ENCODE measurements around the gene SYCP2L.

Gene SYCP2L

GRCh38 chr6:11013721-11014070 is 126.8 kb downstream of the SYCP2L start:
- Histone ChIP-seq H3K27me3 (ENCODE audit: control insufficient read depth, low read length) (peaks cover 37% of the 10 kb centered on the region), H3K4me3 (ENCODE audit: low read length) (no peak overlapping the region), H3K9me2 (replicated peaks; ENCODE audit: control insufficient read depth, low read length) (no peaks in the 10 kb centered on the region), H3K4me2 (ENCODE audit: low read length) (no peak overlapping the region), H3F3A (ENCODE audit: control insufficient read depth, insufficient read depth) (no peaks in the 10 kb centered on the region), H4K20me1 (ENCODE audit: control insufficient read depth, insufficient read depth, low read depth, low read length) (no peaks in the 10 kb centered on the region), H3K9me3 (ENCODE audit: control insufficient read depth, insufficient read depth, low read length) (no peaks in the 10 kb centered on the region), H3K79me2 (ENCODE audit: control insufficient read depth, low read length) (no peaks in the 10 kb centered on the region), H3K4me1 (ENCODE audit: control insufficient read depth, low read length) (no peaks in the 10 kb centered on the region), H3K36me3 (ENCODE audit: control insufficient read depth, low read length) (no peaks in the 10 kb centered on the region), H3K27ac (ENCODE audit: low read depth, low read length) (no peak overlapping the region)
- TF ChIP-seq EZH2phosphoT487 (IDR thresholded peaks at IDR 0.05; ENCODE audit: borderline replicate concordance, low read length) (no peak), CTCF (IDR thresholded peaks at IDR 0.05; ENCODE audit: low read depth, low read length, poor library complexity, severe bottlenecking) (no peak)

DNA sequence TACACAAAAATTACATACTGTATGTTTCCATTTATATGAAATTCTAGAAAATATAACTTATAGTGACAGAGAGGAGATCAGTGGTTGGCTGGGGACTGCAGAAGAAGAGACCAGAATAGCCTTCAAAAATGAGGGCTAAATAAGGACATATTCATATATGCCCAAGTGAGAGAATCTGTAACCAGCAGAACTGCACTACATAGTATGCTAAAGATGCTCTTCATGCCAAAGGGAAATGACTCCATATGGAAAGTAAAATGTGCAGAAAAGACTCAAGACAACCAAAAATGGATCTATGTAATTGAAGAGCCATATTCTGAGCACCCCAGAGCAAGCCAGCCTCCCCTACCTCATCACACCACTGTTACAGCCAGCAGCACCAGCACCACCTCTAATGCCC is 128.2 kb downstream of the SYCP2L start:
- H3K27ac ChIP-seq (ENCODE audit: low read depth, low read length): no peak overlapping the region
- H3K4me1 ChIP-seq (ENCODE audit: control insufficient read depth, low read length): no peaks in the 10 kb centered on the region
- no peaks in the 10 kb centered on the region for H3K36me3 ChIP-seq (ENCODE audit: control insufficient read depth, low read length)
- no peaks in the 10 kb centered on the region for H3K9me2 ChIP-seq (replicated peaks; ENCODE audit: control insufficient read depth, low read length)
- H4K20me1 ChIP-seq (ENCODE audit: control insufficient read depth, insufficient read depth, low read depth, low read length): no peaks in the 10 kb centered on the region
- H3K4me2 ChIP-seq (ENCODE audit: low read length): no peak overlapping the region
- peaks cover 37% of the 10 kb centered on the region for H3K27me3 ChIP-seq (ENCODE audit: control insufficient read depth, low read length)
- H3F3A ChIP-seq (ENCODE audit: control insufficient read depth, insufficient read depth): no peaks in the 10 kb centered on the region
- H3K79me2 ChIP-seq (ENCODE audit: control insufficient read depth, low read length): no peaks in the 10 kb centered on the region
- H3K9me3 ChIP-seq (ENCODE audit: control insufficient read depth, insufficient read depth, low read length): no peaks in the 10 kb centered on the region
- TF ChIP-seq CTCF (IDR thresholded peaks at IDR 0.05; ENCODE audit: low read depth, low read length, poor library complexity, severe bottlenecking): no peak
- TF ChIP-seq EZH2phosphoT487 (IDR thresholded peaks at IDR 0.05; ENCODE audit: borderline replicate concordance, low read length): no peak
- no peak overlapping the region for H3K4me3 ChIP-seq (ENCODE audit: low read length)

DNA sequence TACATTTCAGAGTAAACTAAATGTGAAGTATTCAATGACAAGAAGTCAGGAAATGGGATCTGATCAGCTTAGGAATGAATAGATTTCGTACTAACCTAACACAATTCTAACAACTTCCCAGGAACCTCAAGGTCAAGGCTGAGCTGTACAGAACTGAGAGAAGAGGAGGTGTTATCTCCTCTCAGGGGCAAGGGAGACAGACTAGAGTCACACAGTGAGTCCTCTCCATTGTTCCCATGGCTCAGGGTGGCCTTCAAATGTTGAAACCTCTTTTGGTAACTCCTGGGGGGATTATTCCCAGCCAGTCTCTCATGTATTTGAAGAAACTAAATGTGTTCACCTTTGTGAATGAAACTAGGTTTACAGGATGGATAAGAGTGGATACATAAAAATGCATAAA is 129.6 kb downstream of the SYCP2L start:
- TF ChIP-seq EZH2phosphoT487 (IDR thresholded peaks at IDR 0.05; ENCODE audit: borderline replicate concordance, low read length) (no peak), CTCF (IDR thresholded peaks at IDR 0.05; ENCODE audit: low read depth, low read length, poor library complexity, severe bottlenecking) (no peak)
- H3K4me3 ChIP-seq (ENCODE audit: low read length): no peak overlapping the region

DNA sequence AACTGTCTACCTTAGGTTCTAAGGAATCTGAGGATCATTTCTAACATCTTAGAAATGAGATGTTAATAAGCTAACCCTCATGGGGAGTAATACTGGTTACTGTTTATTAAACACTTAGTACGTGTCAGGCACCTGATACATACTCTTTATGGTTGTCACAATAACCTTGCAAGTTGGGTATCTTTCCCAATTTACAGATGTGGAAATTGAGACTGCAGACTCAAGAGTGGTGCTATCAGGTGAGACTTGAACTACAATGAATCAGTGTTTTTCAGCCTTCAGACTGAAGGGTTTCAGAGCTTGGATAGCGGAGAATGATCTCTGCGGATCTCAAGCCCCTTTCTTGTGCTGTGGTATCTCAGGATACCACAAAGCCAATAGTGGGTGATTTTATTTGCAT is 130.2 kb downstream of the SYCP2L start:
- H3K4me3 ChIP-seq (ENCODE audit: low read length): no peak overlapping the region
- H3K9me3 ChIP-seq (ENCODE audit: control insufficient read depth, insufficient read depth, low read length): no peaks in the 10 kb centered on the region
- peaks cover 29% of the 10 kb centered on the region for H3K27me3 ChIP-seq (ENCODE audit: control insufficient read depth, low read length)
- no peaks in the 10 kb centered on the region for H3K4me1 ChIP-seq (ENCODE audit: control insufficient read depth, low read length)
- H4K20me1 ChIP-seq (ENCODE audit: control insufficient read depth, insufficient read depth, low read depth, low read length): no peaks in the 10 kb centered on the region
- no peaks in the 10 kb centered on the region for H3K36me3 ChIP-seq (ENCODE audit: control insufficient read depth, low read length)
- H3K4me2 ChIP-seq (ENCODE audit: low read length): no peak overlapping the region
- TF ChIP-seq CTCF (IDR thresholded peaks at IDR 0.05; ENCODE audit: low read depth, low read length, poor library complexity, severe bottlenecking): no peak
- TF ChIP-seq EZH2phosphoT487 (IDR thresholded peaks at IDR 0.05; ENCODE audit: borderline replicate concordance, low read length): no peak
- H3F3A ChIP-seq (ENCODE audit: control insufficient read depth, insufficient read depth): no peaks in the 10 kb centered on the region
- H3K79me2 ChIP-seq (ENCODE audit: control insufficient read depth, low read length): no peaks in the 10 kb centered on the region
- no peak overlapping the region for H3K27ac ChIP-seq (ENCODE audit: low read depth, low read length)
- no peaks in the 10 kb centered on the region for H3K9me2 ChIP-seq (replicated peaks; ENCODE audit: control insufficient read depth, low read length)

More for the DNA sequence above, 129.6 kb downstream of the SYCP2L start:
- H3K4me2 ChIP-seq (ENCODE audit: low read length): no peak overlapping the region
- peaks cover 30% of the 10 kb centered on the region for H3K27me3 ChIP-seq (ENCODE audit: control insufficient read depth, low read length)
- H3K9me2 ChIP-seq (replicated peaks; ENCODE audit: control insufficient read depth, low read length): no peaks in the 10 kb centered on the region
- H3K9me3 ChIP-seq (ENCODE audit: control insufficient read depth, insufficient read depth, low read length): no peaks in the 10 kb centered on the region
- H3F3A ChIP-seq (ENCODE audit: control insufficient read depth, insufficient read depth): no peaks in the 10 kb centered on the region
- H3K4me1 ChIP-seq (ENCODE audit: control insufficient read depth, low read length): no peaks in the 10 kb centered on the region
- no peaks in the 10 kb centered on the region for H3K36me3 ChIP-seq (ENCODE audit: control insufficient read depth, low read length)
- no peak overlapping the region for H3K27ac ChIP-seq (ENCODE audit: low read depth, low read length)
- H3K79me2 ChIP-seq (ENCODE audit: control insufficient read depth, low read length): no peaks in the 10 kb centered on the region
- H4K20me1 ChIP-seq (ENCODE audit: control insufficient read depth, insufficient read depth, low read depth, low read length): no peaks in the 10 kb centered on the region
